ENCODE measurements around the gene NOP56. TPM values are rescaled to one million over a fixed set of nuclear protein-coding genes. Genes with fewer than 3 reads are reported as not detected.

Gene NOP56
- total and polyA plus RNA-seq, 2 of the 4 experiments (the other 2 are of a cell fraction): 189 to 231 TPM

DNA sequence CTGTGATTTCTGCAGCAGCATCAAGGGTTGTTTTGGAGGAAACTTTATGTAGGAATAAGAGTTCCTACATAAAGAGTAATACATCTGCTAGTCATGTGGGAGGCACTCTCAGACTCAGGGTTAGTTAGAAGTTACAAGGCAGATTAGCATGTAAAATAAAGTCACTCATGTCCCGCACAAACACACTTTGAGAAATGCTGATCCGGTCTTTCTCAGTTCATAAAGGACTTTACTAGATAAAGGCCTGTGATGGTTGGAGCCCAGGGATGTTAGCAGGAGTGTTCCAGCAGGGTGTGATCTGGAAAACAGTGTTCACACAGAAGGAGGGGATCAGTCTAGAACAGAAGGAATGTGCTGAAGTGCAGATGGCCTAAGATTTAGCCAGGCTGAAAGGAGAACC lies 33.1 kb upstream of the NOP56 start:
- CTCF ChIA-PET: interaction anchor here (0.8 kb wide), 1 partner anchor 16 kb away, joined by 3 read pairs; no protein-coding TSS in a partner anchor
- ATAC-seq (ENCODE audit: low read depth): no peak

More for the DNA sequence above, 33.1 kb upstream of the NOP56 start:
- no peak overlapping the region for H3K4me3 ChIP-seq (ENCODE audit: insufficient read depth, low read depth, low read length)
- no peaks in the 10 kb centered on the region for H3K79me1 ChIP-seq (ENCODE audit: low read depth in 1 of 2, low read length in 2 of 2)
- H2BK5ac ChIP-seq (ENCODE audit: low read depth, low read length, poor library complexity, severe bottlenecking): no peak overlapping the region
- BruUV-seq (replicated peaks): no TSS peak
- H3K4ac ChIP-seq (ENCODE audit: low read depth, low read length): no peak overlapping the region
- H2AK9ac ChIP-seq (replicated peaks; ENCODE audit: low read depth, low read length, poor library complexity): no peak overlapping the region
- no peak overlapping the region for H2BK120ac ChIP-seq (ENCODE audit: low read depth, low read length)
- H3K14ac ChIP-seq (replicated peaks; ENCODE audit: low read depth, low read length): no peak overlapping the region
- no peak overlapping the region for H3K23ac ChIP-seq (ENCODE audit: low read depth, low read length)
- H3K18ac ChIP-seq (ENCODE audit: low read depth, low read length): no peak overlapping the region
- H2BK20ac ChIP-seq (ENCODE audit: low read depth, low read length): no peak overlapping the region
- peaks cover 2% of the 10 kb centered on the region; the same call in 1 of the 2 replicates for H3K9me3 ChIP-seq (ENCODE audit: control insufficient read depth, insufficient read depth, low read length)
- WGBS, 2 experiments (ENCODE audit: extremely low coverage in 2 of 2, insufficient read length in 1 of 2): no CpG with 5 or more reads among the region's 2 CpGs
- no peak overlapping the region for H2AK5ac ChIP-seq (ENCODE audit: low read depth, low read length)
- peaks cover 4% of the 10 kb centered on the region for H3K27me3 ChIP-seq (ENCODE audit: control insufficient read depth, insufficient read depth, low read length)
- POLR2A ChIA-PET (ENCODE audit: unreplicated experiment): no interaction called here
- no peak overlapping the region for H4K5ac ChIP-seq (ENCODE audit: low read depth, low read length)
- no peak overlapping the region for H4K91ac ChIP-seq (ENCODE audit: insufficient read depth, low read depth, low read length)
- no peaks in the 10 kb centered on the region for H3K36me3 ChIP-seq (ENCODE audit: control insufficient read depth, insufficient read depth, low read length)
- H3K27ac ChIP-seq (ENCODE audit: insufficient read depth, low read length): no peak overlapping the region
- no peaks in the 10 kb centered on the region for H3K9me1 ChIP-seq (ENCODE audit: insufficient read depth, low read length)
- no peak for TF ChIP-seq RAD21 (IDR thresholded peaks at IDR 0.05; ENCODE audit: low read length)
- TF ChIP-seq, protein P1, sequence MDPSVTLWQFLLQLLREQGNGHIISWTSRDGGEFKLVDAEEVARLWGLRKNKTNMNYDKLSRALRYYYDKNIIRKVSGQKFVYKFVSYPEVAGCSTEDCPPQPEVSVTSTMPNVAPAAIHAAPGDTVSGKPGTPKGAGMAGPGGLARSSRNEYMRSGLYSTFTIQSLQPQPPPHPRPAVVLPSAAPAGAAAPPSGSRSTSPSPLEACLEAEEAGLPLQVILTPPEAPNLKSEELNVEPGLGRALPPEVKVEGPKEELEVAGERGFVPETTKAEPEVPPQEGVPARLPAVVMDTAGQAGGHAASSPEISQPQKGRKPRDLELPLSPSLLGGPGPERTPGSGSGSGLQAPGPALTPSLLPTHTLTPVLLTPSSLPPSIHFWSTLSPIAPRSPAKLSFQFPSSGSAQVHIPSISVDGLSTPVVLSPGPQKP (IDR thresholded peaks at IDR 0.05; ENCODE audit: borderline replicate concordance, low read depth, low read length): no peak
- TF ChIP-seq USF2 (IDR thresholded peaks at IDR 0.05; ENCODE audit: low read depth, low read length): no peak
- no peak for TF ChIP-seq MXI1 (IDR thresholded peaks at IDR 0.05; ENCODE audit: borderline replicate concordance, low read depth, low read length)
- TF ChIP-seq FOS (IDR thresholded peaks at IDR 0.05; ENCODE audit: low read depth, low read length): no peak
- TF ChIP-seq MAFK (IDR thresholded peaks at IDR 0.05; ENCODE audit: low read depth, low read length): no peak
- H4K8ac ChIP-seq (ENCODE audit: low read depth in 2 of 2, low read length in 2 of 2): no peak overlapping the region
- H4K20me1 ChIP-seq (ENCODE audit: insufficient read depth, low read length): no peaks in the 10 kb centered on the region
- no peak overlapping the region for H3K56ac ChIP-seq (ENCODE audit: extremely low read depth, insufficient read depth, low read length)
- in situ Hi-C loops (cut with MboI; ENCODE audit: low sequenced_read_pairs) (no loop called here), intact Hi-C loops (cut with micrococcal nuclease) (no loop called here), dilution Hi-C loops (cut with HindIII; ENCODE audit: low sequenced_read_pairs, unreplicated experiment) (no loop called here)
- H2AFZ ChIP-seq (replicated peaks; ENCODE audit: low read length, poor library complexity): no peak overlapping the region
- no peak overlapping the region for H2BK15ac ChIP-seq (ENCODE audit: low read depth, low read length)
- no peaks in the 10 kb centered on the region for H3K4me1 ChIP-seq (ENCODE audit: control insufficient read depth, insufficient read depth, low read length)
- H3K4me2 ChIP-seq (ENCODE audit: low read depth, low read length): no peak overlapping the region
- no peak for DNase-seq
- H3K9ac ChIP-seq (ENCODE audit: low read depth, low read length): no peak overlapping the region
